MCF 10A (cell line): ENCODE measurements around the gene RAB3GAP2. TPM values are rescaled to one million over a fixed set of nuclear protein-coding genes. Genes with fewer than 3 reads are reported as not detected.
A peak's percentile ranks its signal among the peaks of the same experiment; 100 is the strongest.

Source experiments
- Bru-seq: library from RNA; stranded (reverse); fragments of 400-500 nt; gene quantifications from one replicate; lab custom pipeline; 2021; lab: Mats Ljungman, UMichigan
- BruChase-seq, 2 experiments: library from RNA; stranded (reverse); fragments of 400-500 nt; gene quantifications; one replicate each; lab custom pipeline; 2021; lab: Mats Ljungman, UMichigan
- BruUV-seq: library from RNA; stranded (reverse); fragments of 400-500 nt; replicated peaks from 2 replicates; lab custom pipeline; 2021; lab: Mats Ljungman, UMichigan
- CTCF ChIA-PET: fragments of 300-600 bp; sonication (Branson Sonifier 250); formaldehyde crosslinking; extraction: SDS; loops from one replicate; lab custom pipeline; 2021; ENCODE audit warnings: antibody characterized with exemption, inconsistent platforms; lab: Yijun Ruan, JAX
- POLR2A ChIA-PET: fragments of 300-600, 350-650 bp; sonication (Branson Sonifier 250); formaldehyde crosslinking; extraction: SDS; loops from one replicate; lab custom pipeline; 2020; ENCODE audit warnings: antibody characterized with exemption, inconsistent platforms; lab: Yijun Ruan, JAX
- DNase-seq: peaks from one replicate; pipeline ENCODE4 v3.0.0-alpha.2; 2018; ENCODE audit not compliant: unreplicated experiment
- H3K27ac Mint-ChIP-seq: one replicate; pipeline ENCODE4 v1.8.0; 2022; ENCODE audit warnings: mild to moderate bottlenecking, low read depth, mixed read lengths; ENCODE audit not compliant: unreplicated experiment
- H3K27me3 Mint-ChIP-seq: one replicate; pipeline ENCODE4 v1.8.0; 2022; ENCODE audit warnings: mixed read lengths; ENCODE audit not compliant: insufficient read depth, unreplicated experiment
- H3K36me3 Mint-ChIP-seq: one replicate; pipeline ENCODE4 v1.8.0; 2022; ENCODE audit warnings: mild to moderate bottlenecking, moderate library complexity, mixed read lengths; ENCODE audit not compliant: insufficient read depth, unreplicated experiment
- H3K4me1 Mint-ChIP-seq: one replicate; pipeline ENCODE4 v1.8.0; 2022; ENCODE audit warnings: mixed read lengths; ENCODE audit not compliant: insufficient read depth, unreplicated experiment
- H3K4me3 Mint-ChIP-seq: one replicate; pipeline ENCODE4 v1.8.0; 2022; ENCODE audit warnings: mild to moderate bottlenecking, moderate library complexity, mixed read lengths; ENCODE audit not compliant: unreplicated experiment
- H3K9me3 Mint-ChIP-seq: one replicate; pipeline ENCODE4 v1.8.0; 2022; ENCODE audit warnings: mixed read lengths; ENCODE audit not compliant: unreplicated experiment
- CTCF ChIP-seq: fragments of 200-600 bp; IDR thresholded peaks from one replicate; pipeline ENCODE4 v1.8.0; 2022; ENCODE audit warnings: antibody characterized with exemption, mild to moderate bottlenecking; ENCODE audit not compliant: unreplicated experiment
- intact Hi-C: fragments of 100-400 bp; cut with micrococcal nuclease; formaldehyde crosslinking; loops from 2 replicates; pipeline ENCODE4 v1.14.1; 2022
- long read RNA-seq: library from polyadenylated mRNA; stranded (forward); transcript quantifications from one replicate; pipeline ENCODE4 v2.0.0, GENCODE V29; 2022
- total RNA-seq: library from RNA; stranded (reverse); gene quantifications from 2 replicates; pipeline ENCODE4 v1.2.3, GENCODE V29; 2022

Gene RAB3GAP2
- total RNA-seq (93.3 and 97.6 TPM in 2 replicates), Bru-seq, nascent RNA (percentile 97 among the genes with signal in this experiment), BruChase-seq, experiment 1, labeled RNA remaining after a 6-hour chase (percentile 93 among the genes with signal in this experiment), BruChase-seq, experiment 2, labeled RNA remaining after a 2-hour chase (percentile 94 among the genes with signal in this experiment)
- long read RNA-seq, partial matches to known transcripts = 16 of 75 reads
- long read RNA-seq, other reads (novel, unspliced or antisense) = 59 of 75 reads

DNA sequence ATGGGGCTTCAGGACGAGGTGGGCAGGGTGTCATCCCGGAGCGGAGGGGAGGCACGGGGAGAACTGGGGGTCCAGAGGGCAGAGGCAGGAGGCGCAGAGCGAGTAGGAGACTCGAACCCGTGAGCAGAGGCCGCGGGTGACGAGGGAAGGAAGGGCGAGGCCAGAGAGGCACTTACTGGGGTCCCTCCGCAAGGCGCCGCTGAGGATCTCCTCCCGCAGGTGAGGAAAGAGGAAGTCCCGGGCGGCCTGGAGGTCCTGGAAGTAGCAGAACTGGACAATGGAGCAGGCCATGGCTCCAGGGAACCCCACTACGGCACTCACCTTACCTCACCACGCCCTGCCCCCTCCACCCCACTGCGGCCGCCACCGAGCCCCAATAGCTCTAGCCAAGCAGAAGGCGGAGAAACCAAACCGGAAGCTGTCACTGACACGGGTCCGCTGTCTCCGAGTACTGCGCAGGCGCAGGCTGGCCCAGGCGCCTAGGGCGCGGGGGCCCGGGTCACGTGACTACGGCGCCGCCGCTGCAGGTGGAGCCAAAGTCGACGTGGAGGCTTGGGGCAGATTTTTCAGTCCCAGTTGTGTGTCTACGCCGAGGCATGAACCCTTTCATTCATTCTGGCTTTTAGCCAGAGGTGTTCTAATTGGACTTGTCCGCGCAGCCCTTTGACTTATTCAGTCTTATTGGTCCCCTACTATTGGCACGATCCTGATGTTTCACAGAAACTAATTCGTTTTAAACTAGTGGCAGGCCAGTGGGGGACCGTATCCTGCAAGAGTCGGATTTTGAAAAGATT is at the start of gene RAB3GAP2:
RAB3GAP2 (minus strand) TSS at position 407 of the 794 bp plus-strand sequence; CDS start at position 291, 116 bp downstream.
- no peak for TF ChIP-seq CTCF
- POLR2A ChIA-PET = interaction anchor here (0.5 to 5.1 kb wide), 27 partner anchors 9 to 1966 kb away, joined by 3 to 32 read pairs (median 4); partner anchors contain the start of gene MTARC2
- Mint-ChIP-seq H3K36me3 (peaks cover 18% of the 10 kb centered on the region), H3K4me1 (peaks cover 11% of the 10 kb centered on the region), H3K9me3 (no peaks in the 10 kb centered on the region), H3K27me3 (peaks cover 18% of the 10 kb centered on the region), H3K4me3 (no peak within 1 kb of the TSS), H3K27ac (no peak within 1 kb of the TSS)
- DNase-seq = peak; percentile 99
- CTCF ChIA-PET = interaction anchor here (0.6 to 7.4 kb wide), 10 partner anchors 8 to 504 kb away, joined by 3 to 61 read pairs (median 4); no protein-coding TSS in a partner anchor
- BruUV-seq = no TSS peak
- intact Hi-C loops = loop anchor here (2.0 kb wide), 2 partner anchors 53 to 71 kb away; no protein-coding TSS in a partner anchor

DNA sequence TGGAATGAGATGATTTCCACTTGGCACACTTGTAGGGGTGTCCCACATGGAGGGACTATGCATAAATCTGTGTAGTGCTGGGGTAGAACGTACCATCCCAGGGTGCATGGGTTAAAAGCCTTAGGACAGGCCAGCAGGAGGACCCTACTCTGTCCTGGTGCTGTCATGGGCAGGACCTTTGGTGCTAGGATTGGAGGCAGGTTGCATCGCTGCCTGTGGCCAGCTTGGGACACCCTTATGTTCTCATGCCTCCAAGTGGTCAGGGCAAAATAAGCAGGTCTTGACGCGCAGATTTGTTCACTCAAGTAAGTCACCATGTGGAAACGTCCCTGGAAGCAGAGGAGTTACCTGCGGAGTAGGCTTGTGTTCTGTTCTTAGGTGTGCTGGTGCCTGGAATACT is 49.5 kb upstream of the RAB3GAP2 start:
- POLR2A ChIA-PET = interaction anchor here (7.4 kb wide), 1 partner anchor 14 kb away, joined by 75 read pairs; no protein-coding TSS in a partner anchor
- no peak overlapping the region for H3K4me3 Mint-ChIP-seq
- no peak for TF ChIP-seq CTCF
- H3K9me3 Mint-ChIP-seq = no peaks in the 10 kb centered on the region
- BruUV-seq = no TSS peak
- no peaks in the 10 kb centered on the region for H3K27me3 Mint-ChIP-seq
- H3K36me3 Mint-ChIP-seq = no peaks in the 10 kb centered on the region
- intact Hi-C loops = no loop called here
- CTCF ChIA-PET = interaction anchor here (1.0 to 1.3 kb wide), 2 partner anchors 8 to 41 kb away, joined by 4 to 5 read pairs; no protein-coding TSS in a partner anchor
- peak; percentile 32 for DNase-seq
- H3K4me1 Mint-ChIP-seq = peaks cover 8% of the 10 kb centered on the region
- H3K27ac Mint-ChIP-seq = no peak overlapping the region

DNA sequence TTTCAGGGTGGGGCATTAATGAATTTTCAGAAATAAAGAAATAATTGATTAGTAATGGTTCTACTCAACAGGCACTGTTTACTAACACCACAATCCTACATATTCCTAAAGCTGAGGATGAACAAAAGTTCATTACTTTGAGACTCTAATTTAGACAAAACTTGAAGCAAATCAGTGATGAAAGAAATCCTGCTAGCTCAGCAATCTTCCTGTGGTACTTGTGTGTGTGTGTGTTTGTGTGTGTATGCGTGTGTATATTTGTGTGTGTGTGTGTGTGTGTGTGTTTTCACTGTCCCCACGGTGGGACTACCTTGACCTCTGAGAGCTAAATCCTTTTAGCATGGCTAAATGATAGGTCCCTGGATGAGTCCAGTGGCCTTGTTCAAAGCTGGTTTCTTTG is 48.5 kb upstream of the RAB3GAP2 start:
- POLR2A ChIA-PET = interaction anchor here (0.7 to 0.8 kb wide), 2 partner anchors 11 to 23 kb away, joined by 3 read pairs; no protein-coding TSS in a partner anchor
- H3K9me3 Mint-ChIP-seq = no peaks in the 10 kb centered on the region
- no TSS peak for BruUV-seq
- CTCF ChIA-PET = interaction anchor here (0.6 to 4.7 kb wide), 8 partner anchors 17 to 1254 kb away, joined by 3 to 35 read pairs (median 4); no protein-coding TSS in a partner anchor
- no peak overlapping the region for H3K4me3 Mint-ChIP-seq
- no peak for TF ChIP-seq CTCF
- H3K27ac Mint-ChIP-seq = no peak overlapping the region
- no peak for DNase-seq
- H3K36me3 Mint-ChIP-seq = no peaks in the 10 kb centered on the region
- H3K27me3 Mint-ChIP-seq = no peaks in the 10 kb centered on the region
- intact Hi-C loops = no loop called here
- no peaks in the 10 kb centered on the region for H3K4me1 Mint-ChIP-seq
